T-helper 2 cell treated with Interferon-gamma antibody and Interleukin-4, amounts not matched to agents 5 μg/mL and 100 μg/mL, for 36 hours (primary cell): ENCODE measurements around the gene NAGA.
A peak's percentile ranks its signal among the peaks of the same experiment; 100 is the strongest.

ENCODE experiments used
- DNase-seq: peaks from one replicate; pipeline ENCODE4 v3.0.0; 2021; ENCODE audit warnings: low spot score
- H3K27ac Mint-ChIP-seq: one replicate; pipeline ENCODE4 v1.8.0; 2021; ENCODE audit warnings: mild to moderate bottlenecking, mixed read lengths
- H3K27me3 Mint-ChIP-seq: one replicate; pipeline ENCODE4 v1.8.0; 2021; ENCODE audit warnings: low read depth, mixed read lengths
- H3K36me3 Mint-ChIP-seq: one replicate; pipeline ENCODE4 v1.8.0; 2021; ENCODE audit warnings: low read depth, mixed read lengths
- H3K4me1 Mint-ChIP-seq: one replicate; pipeline ENCODE4 v1.8.0; 2021; ENCODE audit warnings: low read depth, mixed read lengths
- H3K4me3 Mint-ChIP-seq: one replicate; pipeline ENCODE4 v1.8.0; 2022; ENCODE audit warnings: mild to moderate bottlenecking, moderate library complexity, mixed read lengths
- H3K9me3 Mint-ChIP-seq: one replicate; pipeline ENCODE4 v1.8.0; 2021; ENCODE audit warnings: mixed read lengths

NAGA gene

DNA sequence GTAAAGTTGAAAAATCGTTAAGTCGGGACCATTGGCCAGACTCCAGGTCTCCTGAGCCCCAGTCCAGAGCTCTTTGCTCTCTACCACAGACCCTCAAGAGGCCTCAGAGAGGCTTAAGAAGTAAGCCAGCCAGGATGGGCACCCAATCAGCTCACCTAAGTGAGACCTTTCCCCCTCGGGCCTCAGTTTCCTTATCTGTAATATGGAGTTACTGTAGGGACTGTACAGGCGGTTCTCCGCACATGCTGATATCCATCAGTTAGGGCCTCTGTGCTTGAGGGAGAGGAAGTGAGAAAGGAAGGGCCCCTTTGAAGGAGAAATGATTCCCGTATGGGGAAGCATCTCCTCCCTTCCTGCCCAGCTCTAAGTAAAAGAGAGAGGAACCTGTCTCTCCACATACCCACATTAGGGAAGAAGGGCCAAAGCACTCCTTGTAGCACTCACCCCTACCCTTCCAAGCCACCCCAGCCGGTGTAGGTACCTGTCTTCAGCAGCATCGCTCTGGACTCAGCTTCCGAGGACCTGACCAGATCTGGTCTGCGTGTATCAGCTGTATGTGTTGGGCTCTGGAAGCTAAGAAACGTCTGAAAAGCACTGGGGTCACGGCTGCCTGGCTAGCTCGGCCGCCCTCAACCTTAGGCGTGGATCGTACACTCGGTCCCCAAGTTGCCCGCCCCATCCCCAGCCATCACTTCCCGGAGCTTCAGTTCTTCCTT lies 653 bp downstream of the NAGA start:
- DNase-seq: no peak
- Mint-ChIP-seq H3K27me3 (no peaks in the 10 kb centered on the region), H3K9me3 (no peaks in the 10 kb centered on the region), H3K4me3 (peak overlapping the region; percentile 93), H3K27ac (peak overlapping the region; percentile 95), H3K36me3 (peaks cover 27% of the 10 kb centered on the region), H3K4me1 (peaks cover 32% of the 10 kb centered on the region)

- Mint-ChIP-seq H3K27me3 (no peaks in the 10 kb centered on the region), H3K27ac (no peak overlapping the region), H3K4me3 (peak overlapping the region; percentile 93), H3K9me3 (no peaks in the 10 kb centered on the region), H3K36me3 (peaks cover 31% of the 10 kb centered on the region), H3K4me1 (peaks cover 29% of the 10 kb centered on the region)
- DNase-seq: no peak
Measured at GRCh38 chr22:42068291-42068690, 2.3 kb downstream of the NAGA start.

DNA sequence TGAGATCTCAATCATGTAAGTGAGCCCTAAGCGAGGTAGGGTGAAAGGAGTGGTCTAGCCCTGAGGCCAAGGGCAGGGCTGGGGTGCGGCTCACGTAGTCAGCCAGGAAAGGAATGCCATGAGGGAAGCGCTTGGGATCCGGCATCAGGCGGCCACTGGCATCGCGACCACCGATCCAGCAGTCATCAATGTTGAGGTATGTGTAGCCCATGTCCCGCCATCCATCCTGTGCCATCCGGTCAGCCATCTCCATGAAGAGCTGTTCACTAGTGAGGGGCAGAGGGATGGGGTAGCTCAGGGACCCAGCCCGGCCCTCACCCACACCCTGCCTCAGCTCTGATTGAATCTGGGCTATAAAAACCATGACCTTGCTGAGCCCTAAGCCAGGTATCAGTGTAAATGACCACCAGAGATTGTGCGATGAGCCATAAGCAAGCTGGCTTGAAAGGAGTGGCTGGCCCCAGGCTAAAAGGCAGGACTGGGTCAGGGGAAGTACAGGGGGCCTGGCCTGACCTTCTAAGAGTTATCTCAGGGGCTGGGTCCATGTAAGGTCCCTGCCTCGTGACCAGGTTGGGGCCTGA lies 2.9 kb downstream of the NAGA start:
- Mint-ChIP-seq H3K27me3 (no peaks in the 10 kb centered on the region), H3K27ac (no peak overlapping the region), H3K36me3 (peaks cover 36% of the 10 kb centered on the region), H3K4me1 (peaks cover 29% of the 10 kb centered on the region), H3K4me3 (no peak overlapping the region), H3K9me3 (no peaks in the 10 kb centered on the region)
- DNase-seq: no peak

DNA sequence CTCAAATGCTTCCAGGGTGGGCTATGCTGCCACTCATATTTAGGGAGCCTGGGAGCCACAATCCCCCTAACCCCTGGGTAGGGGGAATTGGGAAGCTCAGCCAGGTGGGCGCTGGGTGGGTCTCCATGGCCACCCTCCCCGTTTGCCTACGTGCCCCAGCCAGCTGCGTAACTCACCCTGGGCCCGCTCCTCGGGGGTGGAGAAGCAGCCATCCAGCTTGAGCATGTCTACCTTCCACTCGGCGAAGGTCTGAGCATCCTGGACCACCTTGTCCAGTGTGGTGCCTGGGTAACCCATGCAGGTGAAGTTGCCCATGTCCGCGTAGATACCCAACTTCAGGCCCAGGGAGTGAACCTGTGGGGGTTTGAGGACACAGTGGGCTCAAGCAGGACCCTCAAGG lies 3.7 kb downstream of the NAGA start:
- DNase-seq: no peak
- Mint-ChIP-seq H3K4me1 (peaks cover 24% of the 10 kb centered on the region), H3K9me3 (no peaks in the 10 kb centered on the region), H3K4me3 (no peak overlapping the region), H3K27me3 (no peaks in the 10 kb centered on the region), H3K27ac (no peak overlapping the region), H3K36me3 (peaks cover 43% of the 10 kb centered on the region)

DNA sequence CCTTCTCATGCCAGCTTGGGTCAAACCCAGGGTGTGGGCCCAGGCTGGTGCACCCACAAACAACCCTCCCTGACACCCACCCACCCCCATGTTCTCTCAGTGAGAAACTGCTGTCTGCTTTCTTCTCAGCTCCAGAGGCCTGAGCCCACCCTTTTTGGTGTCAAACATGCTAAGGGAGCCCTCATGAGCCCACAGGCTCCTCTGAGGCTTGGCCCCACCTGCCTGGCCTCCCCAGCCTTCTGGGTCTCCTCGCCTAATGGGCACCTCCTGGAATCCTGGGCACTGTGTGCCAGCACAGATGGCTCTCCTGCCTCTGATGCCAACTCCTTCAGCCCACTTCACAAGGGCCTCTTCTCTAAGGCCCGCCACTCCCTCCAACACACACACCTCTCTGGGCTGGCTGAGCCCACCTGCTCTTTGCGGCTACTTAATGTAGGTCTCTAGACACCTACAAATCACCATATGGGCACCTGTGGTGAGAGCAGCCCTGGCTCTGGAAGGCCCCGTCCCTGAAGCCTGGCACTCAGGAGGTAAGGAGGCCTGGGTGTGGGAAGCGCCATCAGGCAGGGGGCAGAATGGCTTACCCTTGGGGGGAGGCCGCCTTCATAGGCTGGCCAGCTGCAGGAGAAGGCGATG lies 4.4 kb downstream of the NAGA start:
- Mint-ChIP-seq H3K9me3 (no peaks in the 10 kb centered on the region), H3K27me3 (no peaks in the 10 kb centered on the region), H3K4me3 (no peak overlapping the region), H3K27ac (no peak overlapping the region), H3K36me3 (peaks cover 46% of the 10 kb centered on the region), H3K4me1 (peaks cover 17% of the 10 kb centered on the region)
- no peak for DNase-seq

GRCh38 chr22:42065438-42066125 lies 5.0 kb downstream of the NAGA start:
- DNase-seq: no peak
- H3K36me3 Mint-ChIP-seq: peaks cover 53% of the 10 kb centered on the region
- H3K27ac Mint-ChIP-seq: no peak overlapping the region
- H3K9me3 Mint-ChIP-seq: no peaks in the 10 kb centered on the region
- H3K27me3 Mint-ChIP-seq: no peaks in the 10 kb centered on the region
- peaks cover 12% of the 10 kb centered on the region for H3K4me1 Mint-ChIP-seq
- H3K4me3 Mint-ChIP-seq: no peak overlapping the region

GRCh38 chr22:42064629-42065028 lies 6.0 kb downstream of the NAGA start:
- Mint-ChIP-seq H3K9me3 (no peaks in the 10 kb centered on the region), H3K27ac (no peak overlapping the region), H3K36me3 (peaks cover 62% of the 10 kb centered on the region), H3K4me3 (no peak overlapping the region), H3K27me3 (no peaks in the 10 kb centered on the region), H3K4me1 (peaks cover 8% of the 10 kb centered on the region)
- DNase-seq: no peak

DNA sequence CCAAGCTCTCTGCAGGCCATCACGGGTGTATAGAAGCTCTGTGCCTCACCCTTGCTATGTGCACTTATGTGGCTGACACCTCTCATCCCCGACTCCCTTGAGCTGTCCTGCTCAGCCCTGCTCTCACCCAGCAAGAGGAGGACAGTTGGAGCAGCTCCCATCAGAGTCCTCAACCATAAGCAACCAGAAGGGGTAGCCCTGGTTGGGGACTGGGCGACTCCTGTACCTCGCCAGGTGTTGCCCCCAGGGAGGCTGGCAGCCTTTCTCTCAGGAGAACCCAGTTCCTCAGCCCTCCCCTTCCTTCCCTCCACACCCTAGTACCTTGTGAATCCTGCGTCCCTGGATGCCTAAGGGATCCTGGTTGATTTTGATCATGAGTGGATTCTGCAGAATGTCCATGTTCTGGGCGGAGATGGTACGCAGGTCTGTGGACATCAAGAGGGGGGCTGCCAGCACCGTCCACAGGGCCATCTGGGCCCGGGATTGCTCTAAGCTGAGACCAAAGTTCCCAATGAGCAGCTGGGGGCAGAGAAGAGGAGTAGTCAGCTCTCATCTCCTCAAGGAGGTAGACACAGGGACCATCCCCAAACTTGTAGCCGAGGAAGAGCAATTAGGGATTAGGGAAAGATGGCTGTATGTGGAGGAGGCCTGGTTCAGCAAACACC lies 8.0 kb downstream of the NAGA start:
- no peak overlapping the region for H3K27ac Mint-ChIP-seq

DNA sequence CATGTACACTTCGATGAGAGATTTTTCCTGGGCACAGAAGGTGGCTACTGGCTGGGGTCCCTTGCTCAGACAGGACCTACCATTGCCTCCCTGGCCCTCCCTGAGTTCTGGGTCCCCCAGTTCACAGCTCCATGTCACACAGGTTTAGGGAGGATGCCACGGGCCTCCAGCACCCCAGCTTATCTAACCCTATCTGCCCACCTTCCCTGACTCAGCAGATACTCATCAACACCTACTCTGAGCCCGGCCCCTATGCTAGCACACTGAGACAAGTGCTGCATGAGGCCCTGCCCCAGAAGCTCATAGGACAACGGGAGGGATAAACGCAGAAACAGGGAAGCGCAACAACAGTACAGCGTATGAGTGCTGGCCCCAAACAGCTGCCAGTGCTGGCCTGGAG lies 9.6 kb downstream of the NAGA start:
- Mint-ChIP-seq H3K4me1 (no peaks in the 10 kb centered on the region), H3K4me3 (no peak overlapping the region), H3K36me3 (peaks cover 76% of the 10 kb centered on the region), H3K27ac (no peak overlapping the region), H3K27me3 (no peaks in the 10 kb centered on the region), H3K9me3 (peaks cover 29% of the 10 kb centered on the region)
- DNase-seq: no peak

More for the DNA sequence above, 8.0 kb downstream of the NAGA start:
- Mint-ChIP-seq H3K36me3 (peaks cover 74% of the 10 kb centered on the region), H3K9me3 (peaks cover 14% of the 10 kb centered on the region), H3K4me3 (no peak overlapping the region), H3K4me1 (no peaks in the 10 kb centered on the region), H3K27me3 (no peaks in the 10 kb centered on the region)
- DNase-seq: no peak

- H3K9me3 Mint-ChIP-seq: peaks cover 34% of the 10 kb centered on the region
- peaks cover 76% of the 10 kb centered on the region for H3K36me3 Mint-ChIP-seq
- DNase-seq: no peak
- no peaks in the 10 kb centered on the region for H3K27me3 Mint-ChIP-seq
- no peak overlapping the region for H3K27ac Mint-ChIP-seq
- no peaks in the 10 kb centered on the region for H3K4me1 Mint-ChIP-seq
- no peak overlapping the region for H3K4me3 Mint-ChIP-seq
Measured at GRCh38 chr22:42060489-42060888, 10.1 kb downstream of the NAGA start.

DNA sequence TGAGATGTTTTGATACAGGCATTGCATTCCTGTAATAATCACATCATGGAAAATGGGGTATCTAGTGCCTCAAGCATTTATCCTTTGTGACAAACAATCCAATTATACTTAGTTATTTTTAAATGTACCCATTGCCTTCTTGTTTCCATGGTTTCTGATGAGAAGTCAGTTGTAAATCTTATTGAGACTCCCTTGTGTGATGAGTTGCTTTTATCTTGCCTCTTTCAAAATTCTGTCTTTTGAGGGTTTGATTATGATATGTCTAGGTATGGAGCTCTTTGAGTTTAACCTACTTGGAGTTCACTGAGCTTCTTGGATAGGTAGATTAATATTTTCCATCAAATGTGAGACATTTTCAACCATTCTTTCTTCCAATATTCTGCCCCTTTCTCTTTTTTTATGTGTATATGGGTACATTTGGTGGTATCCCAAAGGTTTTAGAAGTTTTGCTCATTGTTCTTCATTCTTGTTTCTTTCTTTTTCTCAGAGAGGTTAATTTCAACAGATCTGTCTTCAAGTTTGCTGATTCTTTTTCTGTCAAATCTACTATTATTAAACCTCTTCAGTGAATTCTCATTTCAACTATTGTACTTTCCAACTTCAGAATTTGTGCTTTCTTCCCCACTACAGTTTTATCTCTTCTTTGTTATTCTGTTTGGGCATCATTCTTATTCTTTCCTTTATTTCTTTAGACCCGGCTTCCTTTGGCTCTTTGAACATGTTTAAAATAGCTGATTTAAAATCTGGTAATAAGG lies 13.7 kb downstream of the NAGA start:
- Mint-ChIP-seq H3K4me3 (no peak overlapping the region), H3K9me3 (peaks cover 34% of the 10 kb centered on the region), H3K4me1 (no peaks in the 10 kb centered on the region), H3K27ac (no peak overlapping the region), H3K36me3 (peaks cover 54% of the 10 kb centered on the region), H3K27me3 (no peaks in the 10 kb centered on the region)
- no peak for DNase-seq

DNA sequence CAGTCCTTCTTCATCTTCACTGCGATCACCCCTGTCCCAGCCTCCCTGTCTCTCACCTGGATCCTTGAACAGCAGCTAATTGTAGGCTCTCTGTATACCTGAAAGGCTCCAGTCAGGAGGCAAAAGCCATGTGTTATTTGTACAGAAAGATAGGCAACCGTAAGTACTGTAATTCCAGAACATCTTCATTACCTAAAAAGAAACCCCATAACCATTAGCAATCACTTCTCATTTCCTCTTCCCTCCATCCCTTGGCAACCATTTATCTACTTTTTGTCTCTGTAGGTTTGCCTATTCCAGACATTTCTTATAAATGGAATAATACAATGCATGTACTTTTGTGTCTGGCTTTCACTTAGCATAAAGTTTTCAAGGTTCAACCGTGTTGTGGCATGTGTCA lies 17.8 kb downstream of the NAGA start:
- no peak for DNase-seq
- Mint-ChIP-seq H3K4me3 (no peak overlapping the region), H3K4me1 (no peaks in the 10 kb centered on the region), H3K36me3 (peaks cover 17% of the 10 kb centered on the region), H3K9me3 (peaks cover 21% of the 10 kb centered on the region), H3K27me3 (no peaks in the 10 kb centered on the region), H3K27ac (peak overlapping the region; percentile 16)

DNA sequence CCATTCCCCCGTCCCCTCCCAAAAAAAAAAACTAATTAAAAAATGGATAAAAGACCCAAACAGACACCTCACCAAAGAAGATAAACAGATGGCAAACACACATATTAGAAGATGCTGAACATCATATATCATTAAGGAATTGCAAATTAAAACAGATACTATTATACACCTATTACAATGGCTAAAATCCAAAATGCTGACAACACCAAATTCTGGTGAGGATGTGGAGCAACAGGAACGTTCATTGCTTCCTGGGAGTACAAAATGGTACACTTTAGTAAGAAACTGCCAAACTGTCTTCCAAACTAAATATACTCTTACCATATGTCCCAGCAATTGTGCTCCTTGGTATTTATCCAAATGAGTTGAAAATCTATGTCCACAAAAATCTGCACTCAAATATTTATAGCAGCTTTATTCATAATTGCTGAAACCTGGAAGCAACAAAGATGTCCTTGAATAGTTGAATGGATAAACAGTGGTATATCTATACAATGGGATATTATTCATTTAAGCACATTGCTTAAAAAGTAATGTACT lies 19.9 kb downstream of the NAGA start:
- Mint-ChIP-seq H3K27ac (no peak overlapping the region), H3K27me3 (no peaks in the 10 kb centered on the region), H3K36me3 (peaks cover 3% of the 10 kb centered on the region), H3K4me1 (no peaks in the 10 kb centered on the region), H3K4me3 (no peak overlapping the region), H3K9me3 (peaks cover 2% of the 10 kb centered on the region)
- DNase-seq: no peak
